A673 (cell line): ENCODE measurements around the gene TRIM72.

Source experiments
- CTCF ChIP-seq: fragments of 300-800, 200-600 bp; sonication (generic); conservative IDR thresholded peaks from 2 replicates; pipeline ENCODE4 v1.5.1; 2017; ENCODE audit warnings: low read depth, mild to moderate bottlenecking, antibody characterized with exemption, low read length, moderate library complexity, mixed read lengths
- EZH2 ChIP-seq: fragments of 200-600 bp; sonication (generic); IDR thresholded peaks from 2 replicates; pipeline ENCODE4 v1.6.1; 2017; ENCODE audit warnings: borderline replicate concordance, low read depth, mild to moderate bottlenecking, mixed read lengths, antibody characterized with exemption, low read length; ENCODE audit not compliant: poor library complexity, severe bottlenecking

GRCh38 chr16:31276600-31276999, 62.7 kb downstream of the TRIM72 start:
- TF ChIP-seq CTCF (no peak), EZH2 (no peak)
